K562 (cell line): Measurements from ENCODE around the gene CDC26. TPM values are rescaled to one million over a fixed set of nuclear protein-coding genes. Genes with fewer than 3 reads are reported as not detected.

ENCODE experiments used
- CBX3 ChIP-seq, 2 experiments: IDR thresholded peaks; 1 replicate in 1 of 2; 2 replicates in 1 of 2; pipeline ENCODE4 v1.6.1; 2012; ENCODE audit warnings: inconsistent platforms in 2 of 2, low read length in 2 of 2, borderline replicate concordance in 1 of 2, control low read depth in 1 of 2
- KDM2B ChIP-seq: fragments of 250-450 bp; sonication (Bioruptor Pico); IDR thresholded peaks from 2 replicates; pipeline ENCODE4 v1.8.0; 2021; ENCODE audit warnings: mild to moderate bottlenecking, moderate library complexity
- NR2C2 ChIP-seq, 2 experiments: fragments of 200-800 bp in 1 of 2; sonication (Bioruptor generic) in 1 of 2; sonication (generic) in 1 of 2; formaldehyde crosslinking in 1 of 2; IDR thresholded peaks; 2 replicates each; pipeline versions ENCODE4 v1.6.1 to v1.8.0; 2016 to 2022; ENCODE audit warnings: mild to moderate bottlenecking in 1 of 2, missing compliant biosample characterization in 1 of 2, missing genetic modification characterization in 1 of 2, missing genetic modification reagents in 1 of 2
- RBM17 ChIP-seq: fragments of 200-400 bp; formaldehyde crosslinking; IDR thresholded peaks from 2 replicates; pipeline ENCODE4 v1.6.1; 2017; ENCODE audit warnings: low read depth, mild to moderate bottlenecking, low read length, borderline replicate concordance
- SRSF1 ChIP-seq: fragments of 200-400 bp; formaldehyde crosslinking; IDR thresholded peaks from 2 replicates; pipeline ENCODE4 v1.6.1; 2017; ENCODE audit warnings: mild to moderate bottlenecking, low read depth, low read length, moderate library complexity
- ZNF134 ChIP-seq: fragments of 250-450 bp; sonication (Bioruptor Pico); conservative IDR thresholded peaks from 2 replicates; pipeline ENCODE4 v1.4.0; 2020
- ZNF184 ChIP-seq: sonication (generic); formaldehyde crosslinking; IDR thresholded peaks from 2 replicates; pipeline ENCODE4 v1.5.0; 2020; ENCODE audit warnings: missing genetic modification reagents
- ZNF445 ChIP-seq: fragments of 250-450 bp; sonication (Bioruptor Pico); IDR thresholded peaks from 2 replicates; pipeline ENCODE4 v1.4.0; 2020; ENCODE audit warnings: low read depth, mild to moderate bottlenecking, moderate library complexity
- ZZZ3 ChIP-seq: fragments of 450-650 bp; IDR thresholded peaks from 2 replicates; pipeline ENCODE4 v1.6.1; 2016; ENCODE audit warnings: antibody characterized with exemption, mild to moderate bottlenecking, moderate library complexity
- polyA plus RNA-seq, 8 experiments: library from polyadenylated mRNA; depleted of rRNA in 4 of 8; stranded (reverse) in 5 of 8; unstranded in 3 of 8; fragments of >200 nt; fragmentation: Nextera tagmentation in 2 of 8; fragmentation: Illumina TruSeq in 1 of 8; extraction: Ambion mirVana in 2 of 8; extraction: Trizol in 1 of 8; gene quantifications; 2 replicates each; pipeline versions ENCODE4 v1.2.1 to v1.2.3, GENCODE V29; 2011 to 2014; ENCODE audit warnings: inconsistent platforms in 1 of 8, missing spikeins in 1 of 8
- total RNA-seq, 7 experiments: library from RNA; depleted of rRNA in 6 of 7; stranded (reverse); fragments of >200 nt in 6 of 7; fragmentation: Illumina TruSeq in 2 of 7; extraction: Trizol in 2 of 7; gene quantifications; 2 replicates each; pipeline versions ENCODE4 v1.2.1 to v1.2.3, GENCODE V29; 2011 to 2021; ENCODE audit warnings: low replicate concordance in 1 of 7
- TF ChIP-seq, protein P1 (sequence below): sonication (generic); formaldehyde crosslinking; IDR thresholded peaks from 2 replicates; pipeline ENCODE4 v1.8.1; 2023; ENCODE audit warnings: missing genetic modification reagents, mild to moderate bottlenecking, borderline replicate concordance
- TF ChIP-seq, protein P2 (sequence below): IDR thresholded peaks from 3 replicates; pipeline ENCODE4 v1.6.1; 2011; ENCODE audit warnings: borderline replicate concordance, mild to moderate bottlenecking, moderate library complexity; ENCODE audit not compliant: insufficient read length; ENCODE audit errors: extremely low read depth
- TF ChIP-seq, protein P3 (sequence below): fragments of 450-650 bp; formaldehyde crosslinking; conservative IDR thresholded peaks from 2 replicates; pipeline ENCODE4 v1.4.0; 2022; ENCODE audit warnings: mild to moderate bottlenecking, missing genetic modification characterization
- TF ChIP-seq, protein P4 (sequence below): fragments of 450-650 bp; IDR thresholded peaks from 2 replicates; pipeline ENCODE4 v1.7.0; 2016; ENCODE audit warnings: borderline replicate concordance

Gene CDC26
- total and polyA plus RNA-seq, 9 of the 15 experiments (the other 6 are each of a cell fraction or from before 2014, with no cell fraction given): 33.0 to 147 (median 60.0) TPM

DNA sequence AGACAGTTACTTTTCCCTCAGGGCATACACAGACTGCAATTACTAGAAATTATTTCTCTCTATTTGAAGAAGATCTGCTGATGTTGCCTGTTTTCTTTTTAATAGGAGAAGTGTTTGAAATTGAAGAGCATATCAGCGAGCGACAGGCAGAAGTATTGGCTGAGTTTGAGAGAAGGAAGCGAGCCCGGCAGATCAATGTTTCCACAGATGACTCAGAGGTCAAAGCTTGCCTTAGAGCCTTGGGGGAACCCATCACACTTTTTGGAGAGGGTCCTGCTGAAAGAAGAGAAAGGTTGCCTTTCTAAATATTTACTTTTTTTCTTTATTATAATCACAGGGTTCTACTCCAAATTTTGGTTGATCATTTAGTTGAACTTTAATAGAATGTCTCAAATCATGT, 3.5 kb upstream of the CDC26 start (continued):
- TF ChIP-seq, protein P1, sequence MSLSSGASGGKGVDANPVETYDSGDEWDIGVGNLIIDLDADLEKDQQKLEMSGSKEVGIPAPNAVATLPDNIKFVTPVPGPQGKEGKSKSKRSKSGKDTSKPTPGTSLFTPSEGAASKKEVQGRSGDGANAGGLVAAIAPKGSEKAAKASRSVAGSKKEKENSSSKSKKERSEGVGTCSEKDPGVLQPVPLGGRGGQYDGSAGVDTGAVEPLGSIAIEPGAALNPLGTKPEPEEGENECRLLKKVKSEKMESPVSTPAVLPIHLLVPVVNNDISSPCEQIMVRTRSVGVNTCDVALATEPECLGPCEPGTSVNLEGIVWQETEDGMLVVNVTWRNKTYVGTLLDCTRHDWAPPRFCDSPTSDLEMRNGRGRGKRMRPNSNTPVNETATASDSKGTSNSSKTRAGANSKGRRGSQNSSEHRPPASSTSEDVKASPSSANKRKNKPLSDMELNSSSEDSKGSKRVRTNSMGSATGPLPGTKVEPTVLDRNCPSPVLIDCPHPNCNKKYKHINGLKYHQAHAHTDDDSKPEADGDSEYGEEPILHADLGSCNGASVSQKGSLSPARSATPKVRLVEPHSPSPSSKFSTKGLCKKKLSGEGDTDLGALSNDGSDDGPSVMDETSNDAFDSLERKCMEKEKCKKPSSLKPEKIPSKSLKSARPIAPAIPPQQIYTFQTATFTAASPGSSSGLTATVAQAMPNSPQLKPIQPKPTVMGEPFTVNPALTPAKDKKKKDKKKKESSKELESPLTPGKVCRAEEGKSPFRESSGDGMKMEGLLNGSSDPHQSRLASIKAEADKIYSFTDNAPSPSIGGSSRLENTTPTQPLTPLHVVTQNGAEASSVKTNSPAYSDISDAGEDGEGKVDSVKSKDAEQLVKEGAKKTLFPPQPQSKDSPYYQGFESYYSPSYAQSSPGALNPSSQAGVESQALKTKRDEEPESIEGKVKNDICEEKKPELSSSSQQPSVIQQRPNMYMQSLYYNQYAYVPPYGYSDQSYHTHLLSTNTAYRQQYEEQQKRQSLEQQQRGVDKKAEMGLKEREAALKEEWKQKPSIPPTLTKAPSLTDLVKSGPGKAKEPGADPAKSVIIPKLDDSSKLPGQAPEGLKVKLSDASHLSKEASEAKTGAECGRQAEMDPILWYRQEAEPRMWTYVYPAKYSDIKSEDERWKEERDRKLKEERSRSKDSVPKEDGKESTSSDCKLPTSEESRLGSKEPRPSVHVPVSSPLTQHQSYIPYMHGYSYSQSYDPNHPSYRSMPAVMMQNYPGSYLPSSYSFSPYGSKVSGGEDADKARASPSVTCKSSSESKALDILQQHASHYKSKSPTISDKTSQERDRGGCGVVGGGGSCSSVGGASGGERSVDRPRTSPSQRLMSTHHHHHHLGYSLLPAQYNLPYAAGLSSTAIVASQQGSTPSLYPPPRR: no peak
- TF ChIP-seq, protein P2, sequence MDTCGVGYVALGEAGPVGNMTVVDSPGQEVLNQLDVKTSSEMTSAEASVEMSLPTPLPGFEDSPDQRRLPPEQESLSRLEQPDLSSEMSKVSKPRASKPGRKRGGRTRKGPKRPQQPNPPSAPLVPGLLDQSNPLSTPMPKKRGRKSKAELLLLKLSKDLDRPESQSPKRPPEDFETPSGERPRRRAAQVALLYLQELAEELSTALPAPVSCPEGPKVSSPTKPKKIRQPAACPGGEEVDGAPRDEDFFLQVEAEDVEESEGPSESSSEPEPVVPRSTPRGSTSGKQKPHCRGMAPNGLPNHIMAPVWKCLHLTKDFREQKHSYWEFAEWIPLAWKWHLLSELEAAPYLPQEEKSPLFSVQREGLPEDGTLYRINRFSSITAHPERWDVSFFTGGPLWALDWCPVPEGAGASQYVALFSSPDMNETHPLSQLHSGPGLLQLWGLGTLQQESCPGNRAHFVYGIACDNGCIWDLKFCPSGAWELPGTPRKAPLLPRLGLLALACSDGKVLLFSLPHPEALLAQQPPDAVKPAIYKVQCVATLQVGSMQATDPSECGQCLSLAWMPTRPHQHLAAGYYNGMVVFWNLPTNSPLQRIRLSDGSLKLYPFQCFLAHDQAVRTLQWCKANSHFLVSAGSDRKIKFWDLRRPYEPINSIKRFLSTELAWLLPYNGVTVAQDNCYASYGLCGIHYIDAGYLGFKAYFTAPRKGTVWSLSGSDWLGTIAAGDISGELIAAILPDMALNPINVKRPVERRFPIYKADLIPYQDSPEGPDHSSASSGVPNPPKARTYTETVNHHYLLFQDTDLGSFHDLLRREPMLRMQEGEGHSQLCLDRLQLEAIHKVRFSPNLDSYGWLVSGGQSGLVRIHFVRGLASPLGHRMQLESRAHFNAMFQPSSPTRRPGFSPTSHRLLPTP: no peak
- TF ChIP-seq SRSF1: no peak
- no peak for TF ChIP-seq CBX3 (IDR thresholded peaks at IDR 0.05; ENCODE audit: borderline replicate concordance in 1 of 2, low read length in 2 of 2)
- TF ChIP-seq, protein P3, sequence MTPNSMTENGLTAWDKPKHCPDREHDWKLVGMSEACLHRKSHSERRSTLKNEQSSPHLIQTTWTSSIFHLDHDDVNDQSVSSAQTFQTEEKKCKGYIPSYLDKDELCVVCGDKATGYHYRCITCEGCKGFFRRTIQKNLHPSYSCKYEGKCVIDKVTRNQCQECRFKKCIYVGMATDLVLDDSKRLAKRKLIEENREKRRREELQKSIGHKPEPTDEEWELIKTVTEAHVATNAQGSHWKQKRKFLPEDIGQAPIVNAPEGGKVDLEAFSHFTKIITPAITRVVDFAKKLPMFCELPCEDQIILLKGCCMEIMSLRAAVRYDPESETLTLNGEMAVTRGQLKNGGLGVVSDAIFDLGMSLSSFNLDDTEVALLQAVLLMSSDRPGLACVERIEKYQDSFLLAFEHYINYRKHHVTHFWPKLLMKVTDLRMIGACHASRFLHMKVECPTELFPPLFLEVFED: no peak
- no peak for TF ChIP-seq ZNF134 (CRISPR knock-in tag)
- TF ChIP-seq NR2C2 (CRISPR knock-in tag; IDR thresholded peaks at IDR 0.05): no peak
- no peak for TF ChIP-seq NR2C2 (tag; IDR thresholded peaks at IDR 0.05)
- no peak for TF ChIP-seq ZZZ3
- TF ChIP-seq, protein P4, sequence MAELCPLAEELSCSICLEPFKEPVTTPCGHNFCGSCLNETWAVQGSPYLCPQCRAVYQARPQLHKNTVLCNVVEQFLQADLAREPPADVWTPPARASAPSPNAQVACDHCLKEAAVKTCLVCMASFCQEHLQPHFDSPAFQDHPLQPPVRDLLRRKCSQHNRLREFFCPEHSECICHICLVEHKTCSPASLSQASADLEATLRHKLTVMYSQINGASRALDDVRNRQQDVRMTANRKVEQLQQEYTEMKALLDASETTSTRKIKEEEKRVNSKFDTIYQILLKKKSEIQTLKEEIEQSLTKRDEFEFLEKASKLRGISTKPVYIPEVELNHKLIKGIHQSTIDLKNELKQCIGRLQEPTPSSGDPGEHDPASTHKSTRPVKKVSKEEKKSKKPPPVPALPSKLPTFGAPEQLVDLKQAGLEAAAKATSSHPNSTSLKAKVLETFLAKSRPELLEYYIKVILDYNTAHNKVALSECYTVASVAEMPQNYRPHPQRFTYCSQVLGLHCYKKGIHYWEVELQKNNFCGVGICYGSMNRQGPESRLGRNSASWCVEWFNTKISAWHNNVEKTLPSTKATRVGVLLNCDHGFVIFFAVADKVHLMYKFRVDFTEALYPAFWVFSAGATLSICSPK: no peak
- TF ChIP-seq ZNF445 (CRISPR knock-in tag): no peak
- TF ChIP-seq ZNF184 (CRISPR knock-in tag): no peak
- TF ChIP-seq KDM2B (CRISPR knock-in tag): no peak
- no peak for TF ChIP-seq RBM17
